ENCODE results near the gene AUTS2.

- TF ChIP-seq CTCF (optimal IDR thresholded peaks at IDR 0.05 in 1 of 3, IDR thresholded peaks at IDR 0.05 in 1 of 3, conservative IDR thresholded peaks at IDR 0.05 in 1 of 3; ENCODE audit: extremely low read depth in 1 of 3, insufficient read depth in 2 of 3, low read length in 3 of 3) (no peak), EZH2 (IDR thresholded peaks at IDR 0.05; ENCODE audit: low read length) (no peak)
Measured at GRCh38 chr7:70763961-70764691, 1165.9 kb downstream of the AUTS2 start.
